GM12892 (cell line): ENCODE measurements around the gene PTPN1.
"Not testable (repeated sequence)": the region's sequence is repeated elsewhere in the genome, so short reads cannot be mapped to it uniquely, and the experiment has no call there.

Source experiments
- DNase-seq: peaks from one replicate; pipeline ENCODE4 v3.0.0; 2011; ENCODE audit not compliant: insufficient read length
- FAIRE-seq: peaks from 2 replicates; lab custom pipeline; 2011; peaks lifted over from hg19 to GRCh38; lab: Jason Lieb, UNC
- POLR2A ChIP-seq: IDR thresholded peaks from 2 replicates; pipeline ENCODE4 v1.6.1; 2011; ENCODE audit warnings: low read depth, low read length, control low read depth
- POLR2AphosphoS5 ChIP-seq: IDR thresholded peaks from 2 replicates; pipeline ENCODE4 v1.6.1; 2011; ENCODE audit warnings: low read depth, low read length, control low read depth
- TAF1 ChIP-seq: IDR thresholded peaks from 2 replicates; pipeline ENCODE4 v1.6.1; 2011; ENCODE audit warnings: low read depth, mild to moderate bottlenecking, control low read depth, low read length, borderline replicate concordance

Gene PTPN1

DNA sequence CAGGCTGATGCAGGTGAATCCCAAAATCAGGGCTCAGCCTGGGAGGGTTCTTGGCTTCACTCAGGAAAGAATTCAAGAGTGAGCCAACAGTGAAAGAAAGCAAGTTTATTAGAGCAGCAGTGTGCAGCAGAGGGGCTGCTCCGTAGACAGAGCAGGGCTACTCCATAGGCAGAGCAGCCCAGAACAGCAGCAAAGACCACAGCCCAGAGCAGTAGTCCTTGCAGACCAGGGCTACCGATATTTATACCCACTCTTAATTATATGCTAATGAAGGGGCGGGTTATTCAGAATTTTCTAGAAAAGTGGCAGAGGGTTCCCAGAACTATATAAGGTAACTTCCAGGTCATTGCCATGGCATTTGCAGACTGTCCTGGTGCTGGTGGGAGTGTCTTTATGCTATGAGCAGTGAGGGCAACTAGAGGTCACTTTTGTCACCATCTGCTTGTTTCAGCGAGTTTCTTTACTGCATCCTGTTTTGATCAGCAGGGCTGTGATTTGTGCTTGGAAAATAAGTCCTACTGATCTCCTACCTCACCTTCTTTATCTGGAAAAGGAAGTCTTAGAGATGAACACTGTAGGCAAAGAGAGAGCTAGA, 39.8 kb upstream of the PTPN1 start:
- DNase-seq (no peak), FAIRE-seq (no peak)
- TF ChIP-seq POLR2A (no peak), POLR2AphosphoS5 (no peak), TAF1 (no peak)

DNA sequence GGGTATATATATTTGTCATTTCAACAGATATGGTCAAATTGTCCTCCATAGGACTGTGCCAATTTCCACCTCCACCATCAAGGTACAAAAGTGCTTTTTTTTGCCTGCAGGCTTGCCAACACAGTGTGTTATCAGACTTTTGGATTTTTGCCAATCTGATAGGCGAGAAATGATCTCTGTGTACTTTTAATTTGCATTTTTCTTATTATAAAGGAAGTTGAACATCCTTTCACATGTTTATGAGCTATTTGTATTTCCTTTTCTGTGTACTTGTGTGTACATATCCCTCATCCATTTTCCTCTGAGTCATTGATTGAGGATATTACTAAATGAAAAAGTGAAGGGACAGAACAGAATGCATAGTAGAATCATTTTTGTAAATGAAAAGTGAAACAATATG, 39.0 kb upstream of the PTPN1 start:
- FAIRE-seq: no peak
- no peak for DNase-seq
- TF ChIP-seq TAF1: no peak
- no peak for TF ChIP-seq POLR2AphosphoS5
- TF ChIP-seq POLR2A: no peak

DNA sequence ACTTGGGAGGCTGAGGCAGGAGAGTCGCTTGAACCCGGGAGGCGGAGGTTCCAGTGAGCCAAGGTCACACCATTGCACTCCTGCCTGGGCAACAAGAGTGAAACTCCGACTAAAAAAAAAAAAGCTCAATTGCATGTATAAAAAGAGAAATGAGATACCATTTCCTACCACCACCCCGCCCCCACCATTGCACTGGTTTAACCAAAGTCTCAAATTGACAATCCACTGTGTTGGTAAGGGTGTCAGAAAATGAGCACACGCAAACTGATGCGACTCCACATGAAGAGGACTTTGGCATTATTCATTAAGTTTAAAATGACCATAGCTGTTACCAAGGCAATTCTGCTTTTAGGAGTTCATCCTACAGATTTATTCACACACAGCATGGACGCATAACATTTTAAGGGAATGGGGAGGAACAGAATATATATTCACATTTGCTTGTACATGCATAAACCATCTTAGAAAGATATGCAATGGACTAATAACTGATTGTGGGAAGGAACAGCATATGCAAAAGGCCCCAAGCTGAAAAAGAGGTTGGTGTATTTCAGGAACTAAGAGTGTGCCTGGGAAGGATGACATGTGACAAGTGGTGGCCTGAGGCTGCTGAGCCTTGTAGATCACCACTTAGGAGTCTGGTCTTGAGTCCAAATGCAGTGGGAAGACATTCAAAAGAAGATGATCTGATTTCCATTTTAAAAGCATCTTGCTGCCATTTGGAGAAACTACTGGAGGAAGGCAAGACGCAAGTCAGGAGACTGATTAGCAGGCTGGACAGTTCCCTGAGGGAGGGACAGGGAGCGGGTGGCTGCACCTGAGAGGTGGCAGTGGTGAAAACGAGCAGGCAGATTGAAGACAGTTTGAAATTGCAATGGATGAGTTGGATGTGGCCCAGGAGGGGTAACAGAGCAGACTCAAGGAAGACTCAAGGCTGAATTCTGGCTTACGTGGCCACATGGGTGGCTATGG, 37.2 kb upstream of the PTPN1 start:
- DNase-seq (no peak), FAIRE-seq (no peak)
- no peak for TF ChIP-seq TAF1
- no peak for TF ChIP-seq POLR2AphosphoS5
- TF ChIP-seq POLR2A: no peak

DNA sequence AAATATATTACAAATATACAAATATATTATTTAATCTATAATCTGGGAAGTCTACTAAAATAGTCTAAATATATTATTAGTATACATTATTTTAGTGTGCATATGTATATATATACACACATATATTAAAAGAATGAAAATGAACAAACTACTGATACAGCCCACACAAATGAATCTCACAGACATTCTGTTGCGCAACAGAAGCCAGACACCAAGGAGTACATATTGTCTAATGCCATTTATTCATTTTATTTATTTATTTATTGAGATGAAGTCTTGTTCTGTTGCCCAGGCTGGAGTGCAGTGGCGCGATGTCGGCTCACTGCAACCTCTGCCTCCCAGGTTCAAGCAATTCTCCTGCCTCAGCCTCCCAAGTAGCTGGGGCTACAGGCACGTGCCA, 35.8 kb upstream of the PTPN1 start:
- FAIRE-seq, DNase-seq: not testable (repeated sequence)

DNA sequence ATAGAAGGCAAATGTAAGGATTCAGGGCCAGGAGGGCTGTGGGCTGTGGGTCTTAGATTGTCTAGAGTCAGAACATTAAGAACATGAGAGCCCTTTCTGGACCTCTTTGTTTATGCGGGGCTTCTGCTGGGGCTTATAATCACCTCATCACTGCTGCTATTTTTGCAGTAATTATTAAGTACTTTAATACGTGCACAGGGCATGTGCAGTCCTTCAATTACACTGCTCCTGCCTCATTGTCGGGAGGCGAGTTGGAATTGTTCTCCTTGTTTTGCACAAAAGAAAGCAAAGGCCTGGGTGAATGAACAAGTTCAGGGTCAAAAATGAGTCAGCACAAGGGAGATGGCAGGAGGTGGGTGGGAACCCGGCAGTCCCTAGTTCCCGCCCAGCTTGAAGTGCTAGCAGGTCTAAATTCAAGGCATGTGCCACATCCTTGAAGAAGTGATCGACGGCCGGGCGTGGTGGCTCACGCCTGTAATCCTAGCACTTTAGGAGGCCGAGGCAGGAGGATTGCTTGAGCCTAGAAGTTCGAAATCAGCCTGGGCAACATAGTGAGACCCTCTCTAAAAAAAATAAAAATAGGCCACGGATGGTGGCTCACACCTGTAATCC, 34.4 kb upstream of the PTPN1 start:
- no peak for TF ChIP-seq POLR2A
- no peak for TF ChIP-seq POLR2AphosphoS5
- no peak for TF ChIP-seq TAF1
- DNase-seq (no peak), FAIRE-seq (no peak)

DNA sequence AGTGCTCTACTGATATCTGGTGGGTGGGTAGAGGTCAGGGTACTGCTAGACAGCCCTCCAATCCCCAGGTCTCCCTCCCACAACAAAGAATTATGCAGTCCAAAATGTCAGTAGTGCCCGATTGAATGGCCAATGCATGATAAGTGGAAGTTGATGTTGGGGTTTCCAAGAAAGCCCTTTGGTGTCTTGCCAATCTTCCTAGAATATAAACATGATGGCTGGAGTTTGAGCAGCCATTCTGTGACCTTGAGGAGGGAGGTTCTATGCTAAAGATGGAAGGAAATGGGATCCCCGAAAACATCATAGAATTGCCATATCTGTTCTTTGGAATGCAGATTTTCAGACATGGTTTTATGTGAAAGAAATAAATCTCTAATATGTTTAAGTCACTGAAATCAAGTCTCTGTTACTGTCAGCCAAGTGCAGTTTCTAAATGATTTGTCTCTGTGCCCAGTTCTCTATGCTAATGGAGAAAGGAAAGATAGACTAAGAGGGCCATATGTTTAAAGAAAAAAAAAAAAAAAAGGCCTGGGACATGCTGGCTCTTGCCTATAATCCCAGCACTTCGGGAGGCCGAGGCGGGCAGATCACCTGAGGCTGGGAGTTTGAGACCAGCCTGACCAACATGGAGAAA, 32.8 kb upstream of the PTPN1 start:
- FAIRE-seq (no peak), DNase-seq (no peak)
- TF ChIP-seq TAF1: no peak
- TF ChIP-seq POLR2A: no peak
- TF ChIP-seq POLR2AphosphoS5: no peak

DNA sequence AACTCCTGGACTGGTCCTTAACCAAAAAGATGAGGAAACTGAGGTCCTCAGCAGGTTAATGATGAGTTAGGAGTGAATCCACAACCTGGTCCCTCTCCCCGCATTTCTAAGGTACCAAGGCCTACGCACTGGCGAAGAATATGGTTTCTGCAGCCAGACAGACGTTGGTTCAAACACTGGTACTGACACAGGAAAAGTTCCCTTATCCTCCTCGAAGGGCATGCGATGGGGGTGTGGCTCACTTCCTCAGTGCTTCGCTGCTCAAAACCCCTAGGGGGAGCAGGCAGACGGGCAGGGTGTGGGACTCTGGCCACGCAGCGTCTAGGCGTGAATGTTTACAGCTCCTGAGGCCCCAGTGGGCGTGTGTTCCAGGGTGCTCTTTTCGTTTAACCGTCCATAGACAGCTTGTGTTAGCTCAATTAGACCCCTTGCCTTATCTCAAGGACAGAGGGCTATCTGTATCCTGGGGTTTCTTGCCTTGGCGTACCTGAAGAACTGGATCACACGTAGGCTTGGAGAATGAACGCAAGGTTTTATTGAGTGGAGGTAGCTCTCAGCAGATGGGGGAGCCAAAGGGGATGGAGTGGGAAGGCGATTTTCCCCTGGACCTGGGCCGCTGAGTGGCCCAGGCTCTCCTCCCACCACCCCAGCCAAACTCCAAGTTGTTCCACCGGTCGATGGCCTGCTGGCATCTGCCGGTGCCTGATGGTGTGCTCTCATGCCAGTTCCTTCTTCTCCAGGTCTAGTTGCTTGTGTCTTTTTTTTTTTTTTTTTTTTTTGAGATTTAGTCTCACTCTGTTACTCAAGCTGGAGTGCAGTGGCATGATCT, 31.8 kb upstream of the PTPN1 start:
- DNase-seq: peak; percentile 52
- peak; percentile 84 for FAIRE-seq
- no peak for TF ChIP-seq POLR2AphosphoS5
- TF ChIP-seq TAF1: no peak
- no peak for TF ChIP-seq POLR2A

DNA sequence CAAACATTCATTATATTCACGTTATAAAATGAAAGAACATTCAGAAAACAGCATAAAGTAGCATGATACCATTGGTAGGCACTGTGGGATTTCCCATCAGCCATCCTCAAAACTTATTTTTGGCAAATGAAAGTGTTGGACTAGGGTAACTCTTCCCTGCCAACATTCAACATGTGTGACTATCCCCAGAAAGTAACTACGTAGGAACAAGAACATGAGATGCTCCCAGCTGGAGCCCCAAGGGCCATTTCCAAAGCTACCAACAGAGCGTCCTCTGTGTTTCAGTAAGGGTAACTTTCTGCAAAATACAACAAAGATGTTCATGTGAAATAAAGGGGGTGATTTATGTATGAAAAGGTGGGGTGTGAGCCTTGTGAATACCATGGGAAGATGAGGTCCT, 28.4 kb upstream of the PTPN1 start:
- no peak for FAIRE-seq
- TF ChIP-seq TAF1: no peak
- no peak for TF ChIP-seq POLR2AphosphoS5
- DNase-seq: no peak

DNA sequence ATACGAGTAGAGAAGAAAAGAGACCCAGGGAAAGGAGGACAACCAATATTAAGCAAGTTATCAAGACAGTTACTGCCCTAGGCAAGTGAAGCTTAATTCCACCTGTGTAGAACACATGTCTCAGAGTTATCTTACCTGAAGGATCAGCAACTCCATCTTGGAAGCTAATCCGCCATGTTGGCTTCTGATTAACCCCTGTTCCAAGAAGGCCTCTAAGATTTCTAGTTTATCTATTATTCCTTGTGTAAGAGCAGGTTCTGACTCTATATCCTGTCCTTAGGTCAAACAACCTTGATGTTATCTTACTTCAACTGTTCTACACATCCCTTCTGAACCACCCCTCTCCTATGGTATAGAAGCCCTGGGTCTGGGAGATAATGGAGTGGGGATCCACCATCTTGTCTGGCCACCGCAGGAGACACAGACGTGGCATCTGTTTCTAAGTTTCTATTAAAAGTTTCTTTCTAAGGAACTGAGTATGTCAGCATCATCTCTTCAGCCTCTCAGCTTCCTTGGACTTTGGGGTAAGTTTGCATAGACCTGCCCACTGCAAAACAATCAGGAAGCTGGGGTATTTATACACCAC, 27.7 kb upstream of the PTPN1 start:
- TF ChIP-seq POLR2A (no peak), TAF1 (no peak), POLR2AphosphoS5 (no peak)
- FAIRE-seq (no peak), DNase-seq (no peak)

DNA sequence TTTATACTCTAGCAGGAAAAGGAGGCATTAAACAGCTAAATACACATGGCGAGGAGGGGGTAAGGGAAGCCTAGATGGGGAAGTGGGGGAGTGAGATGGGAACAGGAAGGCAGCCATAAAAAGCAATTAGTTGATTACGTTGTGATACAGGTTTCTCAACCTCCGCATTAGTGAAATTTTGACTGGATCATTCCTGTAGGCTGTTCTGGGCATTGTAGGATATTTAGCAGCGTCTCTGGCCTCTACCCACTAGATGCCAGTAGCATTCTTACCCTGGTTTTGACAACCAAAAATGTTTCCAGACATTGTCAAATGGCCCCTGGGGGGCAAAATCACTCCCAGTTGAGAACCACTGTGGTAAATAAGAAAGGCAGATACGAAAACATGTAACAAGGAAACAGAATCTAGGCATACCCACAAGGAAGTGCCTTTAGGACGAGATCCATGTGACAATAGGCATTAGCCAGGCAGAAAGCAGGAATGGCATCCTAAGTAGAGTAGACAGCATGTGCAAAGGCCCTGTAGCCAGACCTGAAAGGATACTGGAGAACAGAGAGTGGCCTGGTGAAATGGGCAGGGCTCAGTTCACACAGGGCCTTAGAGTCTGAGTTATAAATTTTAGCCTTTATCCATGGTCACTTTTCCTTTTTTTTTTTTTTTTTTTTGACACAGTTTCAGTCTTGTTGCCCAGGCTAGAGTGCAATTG, 25.8 kb upstream of the PTPN1 start:
- TF ChIP-seq POLR2AphosphoS5: no peak
- no peak for TF ChIP-seq POLR2A
- TF ChIP-seq TAF1: no peak
- FAIRE-seq (no peak), DNase-seq (no peak)
